ENCODE results near the gene ZNF672. TPM values are rescaled to one million over a fixed set of nuclear protein-coding genes. Genes with fewer than 3 reads are reported as not detected.
A peak's percentile ranks its signal among the peaks of the same experiment; 100 is the strongest.
"Not testable (repeated sequence)": the region's sequence is repeated elsewhere in the genome, so short reads cannot be mapped to it uniquely, and the experiment has no call there.

ZNF672 gene
- total and polyA plus RNA-seq, 2 experiments from 2014 or later = 19.0 to 30.7 TPM

DNA sequence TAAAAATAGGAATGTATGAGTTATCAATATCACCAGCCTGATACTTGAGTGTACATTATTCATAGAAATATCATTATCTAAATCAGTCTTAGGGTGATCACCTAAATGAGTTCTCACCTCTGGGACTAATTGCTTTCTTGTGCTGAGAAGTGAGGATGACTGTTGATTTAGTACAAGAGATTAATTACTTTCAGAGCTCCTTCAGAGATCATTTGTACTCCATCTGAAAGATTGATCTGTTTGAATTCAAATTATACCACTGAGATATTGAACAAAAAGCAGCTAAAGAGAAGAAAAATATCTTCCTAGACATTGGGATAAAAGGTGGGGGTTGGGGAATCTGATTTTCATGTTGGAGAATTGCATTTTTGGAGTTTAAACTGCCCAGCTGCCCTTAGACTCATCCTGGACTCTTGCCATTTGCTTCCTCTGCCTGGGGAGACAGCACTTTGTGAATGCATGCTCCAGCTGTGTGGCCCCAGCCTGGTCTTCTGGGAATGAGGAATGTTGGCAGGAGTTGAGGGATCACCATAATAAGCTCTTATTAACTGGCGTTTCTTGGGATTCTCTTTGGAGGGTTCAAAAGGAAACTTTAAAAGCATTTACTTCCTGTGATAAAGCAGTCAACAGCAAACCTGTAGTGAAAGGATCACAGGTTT, 48.3 kb downstream of the ZNF672 start:
- Histone ChIP-seq H3K9me3 (ENCODE audit: low read depth) (no peaks in the 10 kb centered on the region), H3K4me3 (no peak overlapping the region), H3K27ac (no peak overlapping the region), H4K20me1 (ENCODE audit: insufficient read depth, poor library complexity, severe bottlenecking) (no peaks in the 10 kb centered on the region), H3K79me2 (no peaks in the 10 kb centered on the region), H3K4me2 (no peak overlapping the region), H3K36me3 (replicated peaks; ENCODE audit: insufficient read depth, low read depth) (no peaks in the 10 kb centered on the region), H3K9me2 (replicated peaks; ENCODE audit: insufficient read depth) (no peaks in the 10 kb centered on the region), H3K27me3 (no peaks in the 10 kb centered on the region), H3K4me1 (ENCODE audit: insufficient read depth) (peaks cover 6% of the 10 kb centered on the region), H2AFZ (no peak overlapping the region)
- WGBS (ENCODE audit: low lambda C conversion rate, missing lambda C conversion rate) = 14% methylated on average over 1 of the region's 1 CpG
- TF ChIP-seq EZH2 (IDR thresholded peaks at IDR 0.05; ENCODE audit: borderline replicate concordance) (no peak), EZH2phosphoT487 (IDR thresholded peaks at IDR 0.05; ENCODE audit: low read depth, severe bottlenecking, unreplicated experiment) (no peak)
- TF ChIP-seq, protein P1, sequence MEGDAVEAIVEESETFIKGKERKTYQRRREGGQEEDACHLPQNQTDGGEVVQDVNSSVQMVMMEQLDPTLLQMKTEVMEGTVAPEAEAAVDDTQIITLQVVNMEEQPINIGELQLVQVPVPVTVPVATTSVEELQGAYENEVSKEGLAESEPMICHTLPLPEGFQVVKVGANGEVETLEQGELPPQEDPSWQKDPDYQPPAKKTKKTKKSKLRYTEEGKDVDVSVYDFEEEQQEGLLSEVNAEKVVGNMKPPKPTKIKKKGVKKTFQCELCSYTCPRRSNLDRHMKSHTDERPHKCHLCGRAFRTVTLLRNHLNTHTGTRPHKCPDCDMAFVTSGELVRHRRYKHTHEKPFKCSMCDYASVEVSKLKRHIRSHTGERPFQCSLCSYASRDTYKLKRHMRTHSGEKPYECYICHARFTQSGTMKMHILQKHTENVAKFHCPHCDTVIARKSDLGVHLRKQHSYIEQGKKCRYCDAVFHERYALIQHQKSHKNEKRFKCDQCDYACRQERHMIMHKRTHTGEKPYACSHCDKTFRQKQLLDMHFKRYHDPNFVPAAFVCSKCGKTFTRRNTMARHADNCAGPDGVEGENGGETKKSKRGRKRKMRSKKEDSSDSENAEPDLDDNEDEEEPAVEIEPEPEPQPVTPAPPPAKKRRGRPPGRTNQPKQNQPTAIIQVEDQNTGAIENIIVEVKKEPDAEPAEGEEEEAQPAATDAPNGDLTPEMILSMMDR (IDR thresholded peaks at IDR 0.05; ENCODE audit: poor library complexity) = no peak
- no peak for DNase-seq (ENCODE audit: low spot score)

DNA sequence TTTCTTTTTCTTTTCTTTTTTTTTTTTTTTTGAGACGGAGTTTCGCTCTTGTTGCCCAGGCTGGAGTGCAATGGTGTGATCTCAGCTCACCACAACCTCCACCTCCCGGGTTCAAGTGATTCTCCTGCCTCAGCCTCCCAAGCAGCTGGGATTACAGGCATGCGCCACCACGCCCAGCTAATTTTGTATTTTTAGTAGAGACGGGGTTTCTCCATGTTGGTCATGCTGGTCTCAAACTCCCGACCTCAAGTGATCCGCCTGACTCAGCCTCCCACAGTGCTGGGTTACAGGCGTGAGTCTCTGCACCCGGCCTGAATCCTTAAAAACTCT, 51.9 kb downstream of the ZNF672 start:
- H3K27ac ChIP-seq; H3K79me2 ChIP-seq; H4K20me1 ChIP-seq (ENCODE audit: insufficient read depth, poor library complexity, severe bottlenecking); H3K4me3 ChIP-seq; H3K27me3 ChIP-seq; H3K9me3 ChIP-seq (ENCODE audit: low read depth); H3K9me2 ChIP-seq (replicated peaks; ENCODE audit: insufficient read depth); H2AFZ ChIP-seq; H3K36me3 ChIP-seq (replicated peaks; ENCODE audit: insufficient read depth, low read depth); DNase-seq (ENCODE audit: low spot score); H3K4me1 ChIP-seq (ENCODE audit: insufficient read depth): not testable (repeated sequence)
- 91% methylated on average over 8 of the region's 10 CpGs for WGBS (ENCODE audit: low lambda C conversion rate, missing lambda C conversion rate)
- peak overlapping the region; percentile 63 for H3K4me2 ChIP-seq

GRCh38 chr1:248890549-248891498, 52.8 kb downstream of the ZNF672 start:
- no peaks in the 10 kb centered on the region for H3K9me3 ChIP-seq (ENCODE audit: low read depth)
- no peaks in the 10 kb centered on the region for H3K36me3 ChIP-seq (replicated peaks; ENCODE audit: insufficient read depth, low read depth)
- peaks cover 6% of the 10 kb centered on the region for H3K4me1 ChIP-seq (ENCODE audit: insufficient read depth)
- no peaks in the 10 kb centered on the region for H3K9me2 ChIP-seq (replicated peaks; ENCODE audit: insufficient read depth)
- H2AFZ ChIP-seq = no peak overlapping the region
- no peak overlapping the region for H3K4me2 ChIP-seq
- TF ChIP-seq EZH2phosphoT487 (IDR thresholded peaks at IDR 0.05; ENCODE audit: low read depth, severe bottlenecking, unreplicated experiment) = no peak
- no peak for TF ChIP-seq EZH2 (IDR thresholded peaks at IDR 0.05; ENCODE audit: borderline replicate concordance)
- TF ChIP-seq, protein P1 (IDR thresholded peaks at IDR 0.05; ENCODE audit: poor library complexity) = no peak
- H4K20me1 ChIP-seq (ENCODE audit: insufficient read depth, poor library complexity, severe bottlenecking) = no peaks in the 10 kb centered on the region
- no peak for DNase-seq (ENCODE audit: low spot score)
- no peaks in the 10 kb centered on the region for H3K79me2 ChIP-seq
- no peak overlapping the region for H3K4me3 ChIP-seq
- 94% methylated on average over 9 of the region's 9 CpGs for WGBS (ENCODE audit: low lambda C conversion rate, missing lambda C conversion rate)
- no peak overlapping the region for H3K27ac ChIP-seq
- H3K27me3 ChIP-seq = no peaks in the 10 kb centered on the region

DNA sequence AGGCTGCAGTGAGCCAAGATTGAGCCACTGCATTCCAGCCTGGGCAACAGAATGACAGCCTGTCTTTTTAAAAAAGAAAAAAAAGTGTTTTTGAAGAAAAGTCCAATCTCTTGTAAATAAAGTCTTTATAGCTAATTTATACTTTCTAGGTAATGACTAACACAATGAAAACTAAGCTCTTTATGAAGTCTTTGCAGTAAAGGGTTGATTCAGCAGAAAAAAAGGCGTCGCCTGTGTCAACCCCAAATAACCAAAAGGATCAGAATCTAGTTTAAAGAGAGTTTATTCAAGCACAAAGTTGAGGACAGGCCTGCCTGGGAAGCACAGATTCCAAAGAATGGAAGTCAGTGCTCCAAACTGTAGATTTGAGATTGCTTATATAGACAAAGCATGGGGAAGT, 53.7 kb downstream of the ZNF672 start:
- no peaks in the 10 kb centered on the region for H3K9me3 ChIP-seq (ENCODE audit: low read depth)

More for the DNA sequence above, 53.7 kb downstream of the ZNF672 start:
- TF ChIP-seq EZH2phosphoT487 (IDR thresholded peaks at IDR 0.05; ENCODE audit: low read depth, severe bottlenecking, unreplicated experiment) (no peak), EZH2 (IDR thresholded peaks at IDR 0.05; ENCODE audit: borderline replicate concordance) (no peak)
- TF ChIP-seq, protein P1 (IDR thresholded peaks at IDR 0.05; ENCODE audit: poor library complexity) = no peak
- H3K27me3 ChIP-seq = no peaks in the 10 kb centered on the region
- no peak overlapping the region for H3K4me2 ChIP-seq
- no peaks in the 10 kb centered on the region for H3K36me3 ChIP-seq (replicated peaks; ENCODE audit: insufficient read depth, low read depth)
- H2AFZ ChIP-seq = no peak overlapping the region
- no peaks in the 10 kb centered on the region for H4K20me1 ChIP-seq (ENCODE audit: insufficient read depth, poor library complexity, severe bottlenecking)
- no peaks in the 10 kb centered on the region for H3K79me2 ChIP-seq
- peaks cover 3% of the 10 kb centered on the region for H3K4me1 ChIP-seq (ENCODE audit: insufficient read depth)
- H3K27ac ChIP-seq = no peak overlapping the region
- DNase-seq (ENCODE audit: low spot score) = no peak
- 91% methylated on average over 2 of the region's 2 CpGs for WGBS (ENCODE audit: low lambda C conversion rate, missing lambda C conversion rate)
- H3K4me3 ChIP-seq = no peak overlapping the region
- no peaks in the 10 kb centered on the region for H3K9me2 ChIP-seq (replicated peaks; ENCODE audit: insufficient read depth)
